Neural crest cell (in vitro differentiated cells): ENCODE data around the gene MSS51. TPM values are rescaled to one million over a fixed set of nuclear protein-coding genes. Genes with fewer than 3 reads are reported as not detected.

Source experiments
- DNase-seq: peaks from one replicate; pipeline ENCODE4 v3.0.0; 2021; ENCODE audit warnings: low read depth, mixed read lengths, low spot score
- H3K27ac Mint-ChIP-seq: one replicate; pipeline ENCODE4 v1.8.0; 2021; ENCODE audit warnings: mild to moderate bottlenecking, mixed read lengths; ENCODE audit not compliant: unreplicated experiment
- H3K27me3 Mint-ChIP-seq: 2 replicates; pipeline ENCODE4 v1.8.0; 2021; ENCODE audit warnings: low read depth, mild to moderate bottlenecking, mixed read lengths
- H3K36me3 Mint-ChIP-seq: 2 replicates; pipeline ENCODE4 v1.8.0; 2021; ENCODE audit warnings: low read depth, mild to moderate bottlenecking, mixed read lengths
- H3K4me1 Mint-ChIP-seq: 2 replicates; pipeline ENCODE4 v1.8.0; 2021; ENCODE audit warnings: mixed read lengths
- H3K4me3 Mint-ChIP-seq: one replicate; pipeline ENCODE4 v1.8.0; 2021; ENCODE audit warnings: mild to moderate bottlenecking, mixed read lengths
- H3K9me3 Mint-ChIP-seq: 2 replicates; pipeline ENCODE4 v1.8.0; 2021; ENCODE audit warnings: mixed read lengths
- CTCF ChIP-seq: fragments of 200-600 bp; sonication (generic); conservative IDR thresholded peaks from 2 replicates; pipeline ENCODE4 v1.5.0; 2021; ENCODE audit warnings: antibody characterized with exemption, mild to moderate bottlenecking
- long read RNA-seq: library from polyadenylated mRNA; unstranded; transcript quantifications from one replicate; pipeline ENCODE4 v2.0.0, GENCODE V29; 2020
- total RNA-seq: library from RNA; stranded (reverse); gene quantifications from 2 replicates; pipeline ENCODE4 v1.2.1, GENCODE V29; 2021

Gene MSS51
- total RNA-seq, result 2.1 and 2.6 TPM in 2 replicates
- long read RNA-seq, result 0 reads

- Mint-ChIP-seq H3K9me3 (no peaks in the 10 kb centered on the region), H3K36me3 (no peaks in the 10 kb centered on the region), H3K4me3 (no peak within 1 kb of the TSS), H3K27me3 (no peaks in the 10 kb centered on the region), H3K27ac (peak within 1 kb of the TSS; percentile 40), H3K4me1 (no peaks in the 10 kb centered on the region)
- TF ChIP-seq CTCF, result no peak
- no peak for DNase-seq
Measured at GRCh38 chr10:73433538-73433867, at the start of gene MSS51. MSS51 (minus strand) TSS chr10:73433561; CDS start chr10:73428284, 5,277 bp downstream.

- Mint-ChIP-seq H3K36me3 (peaks cover 10% of the 10 kb centered on the region), H3K9me3 (no peaks in the 10 kb centered on the region), H3K27ac (no peak overlapping the region), H3K4me3 (no peak overlapping the region), H3K27me3 (no peaks in the 10 kb centered on the region), H3K4me1 (no peaks in the 10 kb centered on the region)
- no peak for TF ChIP-seq CTCF
- no peak for DNase-seq
Measured at GRCh38 chr10:73480158-73480557, 46.8 kb upstream of the MSS51 start.

GRCh38 chr10:73478636-73479035, 45.3 kb upstream of the MSS51 start:
- Mint-ChIP-seq H3K27me3 (no peaks in the 10 kb centered on the region), H3K36me3 (peaks cover 15% of the 10 kb centered on the region), H3K9me3 (no peaks in the 10 kb centered on the region), H3K4me1 (no peaks in the 10 kb centered on the region), H3K27ac (no peak overlapping the region), H3K4me3 (no peak overlapping the region)
- DNase-seq, result no peak
- TF ChIP-seq CTCF, result no peak

- Mint-ChIP-seq H3K9me3 (no peaks in the 10 kb centered on the region), H3K4me1 (peaks cover 14% of the 10 kb centered on the region), H3K27ac (no peak overlapping the region), H3K36me3 (peaks cover 22% of the 10 kb centered on the region), H3K4me3 (no peak overlapping the region), H3K27me3 (no peaks in the 10 kb centered on the region)
- no peak for DNase-seq
- TF ChIP-seq CTCF, result no peak
Measured at GRCh38 chr10:73471226-73471625, 37.9 kb upstream of the MSS51 start.

- no peak for TF ChIP-seq CTCF
- H3K4me1 Mint-ChIP-seq, result peaks cover 14% of the 10 kb centered on the region
- DNase-seq, result no peak
- H3K27ac Mint-ChIP-seq, result peak overlapping the region; percentile 66
- H3K27me3 Mint-ChIP-seq, result no peaks in the 10 kb centered on the region
- no peaks in the 10 kb centered on the region for H3K9me3 Mint-ChIP-seq
- peaks cover 14% of the 10 kb centered on the region for H3K36me3 Mint-ChIP-seq
- no peak overlapping the region for H3K4me3 Mint-ChIP-seq
Measured at GRCh38 chr10:73469579-73469978, 36.2 kb upstream of the MSS51 start.

GRCh38 chr10:73467206-73467605, 33.8 kb upstream of the MSS51 start:
- no peak overlapping the region for H3K4me3 Mint-ChIP-seq
- TF ChIP-seq CTCF, result no peak
- DNase-seq, result no peak
- no peaks in the 10 kb centered on the region for H3K27me3 Mint-ChIP-seq
- H3K4me1 Mint-ChIP-seq, result peaks cover 14% of the 10 kb centered on the region
- H3K27ac Mint-ChIP-seq, result no peak overlapping the region
- no peaks in the 10 kb centered on the region for H3K9me3 Mint-ChIP-seq
- H3K36me3 Mint-ChIP-seq, result peaks cover 19% of the 10 kb centered on the region
